Stimulated activated CD8-positive, alpha-beta memory T cell treated with anti-CD3 and anti-CD28 coated beads, Interleukin-15, amount 100 ng/mL, for 48 hours (primary cell): Measurements from ENCODE around the gene MYOF.
"Not testable (repeated sequence)": the region's sequence is repeated elsewhere in the genome, so short reads cannot be mapped to it uniquely, and the experiment has no call there.

Experiments used
- DNase-seq, 2 donors: peaks; one replicate each; pipeline ENCODE4 v3.0.0-alpha.2; 2020; ENCODE audit warnings: low read depth in 2 of 2

The MYOF gene

DNA sequence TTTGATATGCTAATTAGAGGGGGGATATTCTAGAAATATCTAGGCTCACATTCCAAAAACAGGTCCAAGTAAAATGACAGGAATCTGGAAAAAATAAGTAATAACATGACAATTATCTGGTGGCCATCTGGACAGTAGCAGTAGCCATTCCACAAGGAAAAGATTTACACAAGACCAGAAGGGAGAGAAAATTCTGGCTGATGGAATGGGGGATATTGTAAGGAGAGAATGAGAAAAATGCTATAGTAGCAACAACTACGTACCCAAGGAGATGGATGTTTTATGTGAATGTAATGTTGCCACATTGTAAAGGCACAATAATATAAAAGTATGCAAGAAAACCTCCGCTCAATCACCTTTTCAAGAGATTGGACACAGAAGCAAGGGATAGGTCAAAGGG, 5.4 kb downstream of the MYOF start:
- DNase-seq, result no peak

DNA sequence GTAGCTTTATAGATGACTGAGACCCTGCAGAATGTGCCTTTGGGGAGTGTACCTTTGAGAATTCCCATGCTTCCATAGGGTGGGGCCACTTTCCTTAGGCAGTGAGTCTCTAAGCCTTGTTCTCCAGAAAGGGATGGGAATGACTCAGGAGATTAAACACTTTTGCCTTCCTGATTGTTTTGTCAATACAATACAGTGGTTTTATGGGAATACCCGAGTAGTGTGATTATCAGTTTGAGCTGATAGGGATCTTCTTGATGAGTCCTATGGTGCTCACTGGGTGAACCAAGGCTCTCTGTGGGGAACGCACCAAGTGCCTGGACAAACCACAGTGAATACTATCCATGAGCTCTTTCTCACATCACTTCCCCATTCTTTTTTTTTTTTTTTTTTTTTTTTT, 6.3 kb downstream of the MYOF start:
- DNase-seq, result no peak

DNA sequence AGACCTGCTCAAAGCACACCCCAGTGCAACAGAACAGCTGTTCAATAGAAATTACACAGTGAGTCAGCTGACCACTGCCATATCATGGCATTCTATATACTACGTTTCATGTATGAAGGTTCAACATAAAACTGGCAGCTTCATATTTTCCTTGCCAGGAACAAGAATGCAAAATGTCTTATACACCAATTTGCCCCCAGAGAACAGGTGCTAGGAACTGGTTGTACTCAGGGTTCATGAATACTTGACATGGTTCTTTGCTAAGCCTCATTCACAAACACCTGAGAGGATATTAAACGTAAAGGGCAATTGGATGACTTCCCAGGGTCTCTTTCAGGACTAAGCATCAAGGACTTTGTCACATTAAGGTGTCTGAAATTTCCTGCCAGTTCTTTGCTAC, 6.9 kb downstream of the MYOF start:
- no peak for DNase-seq

DNA sequence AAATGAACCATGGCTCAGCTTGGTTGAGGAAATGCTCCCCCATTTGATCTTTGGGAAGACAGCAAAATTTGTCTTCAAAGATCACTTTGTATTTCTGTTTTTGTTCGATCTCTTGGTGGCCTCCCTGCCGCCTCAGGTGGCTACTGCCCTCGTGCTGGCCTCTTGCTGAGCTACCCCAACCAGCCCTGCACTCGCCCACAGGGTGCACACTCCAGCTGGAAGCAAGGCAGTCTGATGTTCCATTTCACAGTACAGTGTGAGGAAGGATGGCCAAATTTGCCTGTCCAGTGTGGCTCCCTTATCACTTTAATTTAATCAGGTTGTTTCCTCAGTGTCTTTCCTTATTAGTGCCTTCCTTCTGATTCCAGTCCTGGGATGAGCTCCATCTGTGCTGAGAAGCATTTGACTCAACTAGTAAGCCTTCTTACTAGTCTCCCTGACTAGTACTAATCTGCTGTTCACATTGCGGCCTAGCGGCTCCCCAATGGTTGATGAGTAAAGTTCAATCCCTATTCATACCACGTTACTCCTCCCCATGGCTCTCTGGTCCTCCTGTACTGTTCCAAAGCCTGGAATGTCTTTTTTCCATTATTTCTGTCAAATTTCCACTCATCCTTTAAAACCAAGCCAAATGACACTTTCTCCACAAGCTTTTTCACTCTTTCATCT, 8.2 kb downstream of the MYOF start:
- no peak for DNase-seq

DNA sequence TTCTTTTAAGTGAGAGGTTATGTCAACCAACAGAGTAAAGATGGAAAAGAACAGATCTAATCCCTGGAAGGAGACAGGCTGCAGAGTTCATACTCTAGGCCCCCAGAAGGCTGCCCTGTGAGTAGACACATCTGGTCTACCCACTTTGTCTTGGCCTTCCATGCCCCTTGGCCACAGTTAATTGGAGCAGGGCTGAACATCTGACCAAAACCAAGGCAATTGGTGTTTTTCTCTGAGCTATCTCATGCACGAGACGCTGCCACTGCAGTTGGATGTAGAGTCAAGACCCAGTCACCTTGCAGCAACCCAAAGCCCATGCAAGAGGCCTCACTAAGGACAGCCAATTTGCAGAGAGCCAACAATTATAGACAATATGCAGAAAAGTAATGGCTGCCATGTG, 9.0 kb downstream of the MYOF start:
- DNase-seq, result no peak

DNA sequence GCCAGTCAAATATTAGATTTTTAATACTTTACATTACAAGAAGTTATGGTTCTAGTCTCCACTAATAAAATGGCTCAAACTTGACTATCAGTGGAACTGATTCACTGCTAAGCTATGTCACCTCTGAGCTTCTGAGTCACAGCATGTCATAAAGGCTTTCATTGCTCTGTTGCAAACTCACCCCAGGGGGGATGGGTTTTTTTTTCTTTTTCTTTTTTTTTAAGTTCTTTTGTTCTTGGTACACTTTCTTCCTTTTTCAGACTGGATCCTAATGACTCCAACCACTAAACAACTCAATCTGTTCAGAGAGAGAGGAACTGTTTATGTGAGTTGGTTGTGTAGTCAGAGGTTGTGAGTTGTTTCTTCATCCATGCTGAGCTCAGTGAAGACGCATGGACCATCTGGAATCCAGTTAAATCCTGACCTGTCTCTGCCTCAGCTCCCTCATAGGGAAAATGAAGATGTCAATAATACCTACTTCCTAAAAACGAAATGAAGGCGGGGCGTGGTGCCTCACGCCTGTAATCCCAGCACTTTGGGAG, 11.0 kb downstream of the MYOF start:
- DNase-seq, result no peak

DNA sequence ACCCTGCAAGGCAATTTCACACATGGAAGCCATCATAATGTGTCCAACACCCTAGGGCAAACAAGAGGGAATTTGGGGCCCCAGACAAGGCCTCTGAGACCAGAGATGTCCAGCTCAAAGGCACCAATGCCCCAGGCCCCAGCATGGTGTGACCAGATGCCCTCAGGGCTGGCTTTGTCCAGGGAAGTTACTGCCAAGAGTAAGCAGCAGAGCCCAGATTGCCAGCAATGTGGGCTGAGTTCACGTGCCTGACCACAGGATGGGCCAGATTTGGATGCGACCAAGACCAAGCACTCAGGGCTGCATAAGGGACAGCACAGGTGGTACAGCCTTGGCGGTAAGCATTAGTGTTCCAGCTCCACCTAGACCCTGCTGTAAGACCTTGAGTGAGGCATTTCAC, 12.7 kb downstream of the MYOF start:
- no peak for DNase-seq

DNA sequence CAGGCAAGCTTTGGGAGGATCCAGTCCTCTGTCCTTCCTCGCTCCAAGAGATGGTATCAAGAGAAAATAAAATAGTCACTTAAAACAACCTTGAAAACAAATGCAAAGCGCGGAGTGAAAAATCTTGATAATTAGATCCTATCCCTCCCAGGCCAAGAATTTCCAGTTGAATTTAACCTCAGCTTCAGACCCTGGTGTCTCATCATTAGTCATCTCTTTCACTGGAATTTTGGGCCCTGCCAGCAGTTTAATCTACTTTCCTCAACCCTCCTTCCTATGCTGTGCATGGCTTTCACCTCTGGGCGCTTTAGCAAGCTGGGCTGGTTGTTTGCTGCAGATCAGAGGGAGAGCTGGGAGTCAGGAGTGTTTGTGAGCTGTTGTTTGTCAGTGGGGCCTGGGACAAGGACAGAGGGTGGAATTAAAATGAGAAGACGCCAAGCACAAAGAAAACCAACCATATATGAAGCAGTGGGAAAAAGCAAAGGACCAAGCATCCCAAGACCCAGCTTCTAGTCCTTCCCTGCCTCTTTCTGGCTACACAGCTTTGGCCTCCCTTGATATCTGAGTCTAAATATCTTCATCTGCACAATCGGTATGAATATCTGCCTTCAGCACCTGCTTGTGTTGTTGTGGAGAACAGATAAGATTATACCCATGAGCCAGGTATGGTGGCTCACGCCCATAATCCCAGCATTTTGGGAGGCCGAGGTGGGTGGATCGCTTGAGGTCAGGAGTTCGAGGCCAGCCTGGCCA, 13.5 kb downstream of the MYOF start:
- no peak for DNase-seq

DNA sequence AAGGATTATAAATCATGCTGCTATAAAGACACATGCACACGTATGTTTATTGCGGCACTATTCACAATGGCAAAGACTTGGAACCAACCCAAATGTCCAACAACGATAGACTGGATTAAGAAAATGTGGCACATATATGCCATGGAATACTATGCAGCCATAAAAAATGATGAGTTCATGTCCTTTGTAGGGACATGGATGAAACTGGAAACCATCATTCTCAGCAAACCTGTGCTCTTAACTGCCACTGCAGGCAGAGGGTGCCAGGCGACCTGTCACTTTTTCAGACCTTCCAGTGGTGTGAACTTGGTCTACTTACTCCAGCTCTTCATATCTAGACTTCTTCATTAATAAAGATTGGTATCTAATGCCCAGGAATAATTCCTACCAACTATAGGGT, 14.5 kb downstream of the MYOF start:
- DNase-seq, result not testable (repeated sequence)

DNA sequence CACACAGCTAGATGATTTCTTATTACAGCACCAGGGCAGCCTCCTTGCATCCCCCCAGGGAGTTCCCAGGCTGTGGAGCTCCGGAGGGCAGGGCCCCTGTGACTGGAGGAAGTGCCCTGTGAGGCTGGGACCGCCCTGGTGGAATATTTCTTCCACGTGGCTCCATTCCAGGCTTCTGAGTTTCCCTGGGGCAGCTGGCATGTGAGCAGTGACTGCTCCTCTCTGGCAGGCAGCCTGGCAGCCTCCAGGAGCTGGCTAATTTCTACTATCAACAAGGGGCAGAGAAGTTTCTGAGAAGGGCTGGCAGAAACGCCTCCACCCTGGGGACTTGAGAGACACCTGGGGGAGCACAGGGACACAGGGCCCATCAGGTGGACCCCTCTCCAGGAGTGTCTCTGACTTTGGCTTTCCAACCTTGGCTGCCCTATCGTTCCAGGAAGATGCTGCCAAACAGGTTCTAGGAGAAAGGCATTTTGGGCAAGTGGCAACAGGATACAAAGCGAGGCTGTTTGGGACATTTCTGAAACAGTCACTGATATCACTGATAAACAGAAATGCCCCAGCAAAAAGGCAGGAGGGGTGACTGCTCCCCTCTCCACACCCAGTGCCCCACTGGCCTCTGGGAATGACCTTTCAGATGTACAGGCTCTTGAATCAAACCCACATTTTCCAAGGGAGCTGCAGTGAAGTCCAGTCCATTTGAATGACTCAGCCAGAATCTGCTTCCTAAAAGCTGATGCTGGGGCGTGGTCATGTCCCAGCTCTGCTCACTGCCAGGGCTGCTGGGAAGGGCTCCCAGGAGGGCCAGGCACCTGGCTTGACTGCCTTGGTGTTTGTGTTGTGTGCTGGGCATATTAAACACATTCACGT, 16.1 kb downstream of the MYOF start:
- no peak for DNase-seq

DNA sequence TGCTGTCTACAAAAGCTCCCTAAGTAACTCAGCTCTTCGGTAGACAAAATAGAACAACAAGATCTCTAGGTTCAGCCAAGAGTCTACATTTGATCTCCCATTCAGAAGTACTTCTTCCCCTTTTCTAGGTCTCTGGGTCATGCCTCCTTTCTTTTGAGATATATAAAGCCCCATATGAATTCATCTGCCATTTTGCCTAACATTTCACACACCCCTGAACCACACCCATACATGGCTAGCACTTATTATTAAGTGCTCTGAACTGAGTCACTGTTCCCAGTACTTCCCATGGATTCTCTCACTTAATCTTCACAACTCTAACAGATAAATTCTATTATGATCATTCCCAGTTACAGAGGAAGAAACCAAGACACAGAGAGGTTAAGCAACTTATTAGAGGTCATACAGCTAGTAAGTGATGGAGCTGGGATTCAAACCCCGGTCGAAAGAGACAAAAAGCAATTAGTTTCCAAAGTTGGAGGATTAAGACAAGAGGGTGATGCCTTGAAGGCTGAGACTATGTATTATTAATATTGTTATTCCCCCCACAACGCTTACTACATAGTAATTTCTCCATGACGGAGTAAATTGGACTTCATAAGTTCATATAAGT, 17.3 kb downstream of the MYOF start:
- DNase-seq, result no peak

DNA sequence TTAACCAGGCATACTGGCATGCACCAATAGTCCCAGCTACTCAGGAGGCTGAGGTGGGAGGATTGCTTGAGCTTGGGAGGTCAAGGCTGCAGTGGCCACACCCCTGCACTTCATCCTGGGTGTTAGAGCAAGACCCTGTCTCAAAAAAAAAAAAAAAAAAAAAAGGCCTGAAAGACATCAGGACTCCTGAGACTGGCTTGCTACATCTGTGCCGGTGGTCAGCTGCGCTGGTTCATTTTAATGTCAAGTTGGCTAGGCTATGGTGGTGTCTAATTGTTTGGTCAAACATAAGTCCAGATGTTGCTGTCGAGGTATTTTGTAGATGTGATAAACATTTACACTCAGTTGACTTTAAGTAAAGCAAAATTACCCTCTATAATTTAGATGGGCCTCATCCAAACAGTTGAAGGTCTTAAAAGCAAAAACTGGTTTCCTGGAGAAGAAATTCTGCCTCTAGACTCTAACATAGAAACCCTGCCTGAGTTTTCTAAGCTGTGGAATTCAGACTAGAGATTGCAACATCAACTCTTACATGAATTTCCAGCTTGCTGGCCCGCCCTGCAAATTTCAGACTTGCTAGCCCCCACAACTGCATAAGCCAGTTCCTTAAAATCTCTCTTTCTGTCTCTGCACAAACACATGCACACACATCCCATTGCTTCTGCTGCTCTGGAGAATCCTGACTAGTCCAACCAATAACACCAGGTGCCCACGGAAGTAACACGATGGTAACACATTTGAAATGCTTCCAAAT, 18.2 kb downstream of the MYOF start:
- DNase-seq, result no peak

DNA sequence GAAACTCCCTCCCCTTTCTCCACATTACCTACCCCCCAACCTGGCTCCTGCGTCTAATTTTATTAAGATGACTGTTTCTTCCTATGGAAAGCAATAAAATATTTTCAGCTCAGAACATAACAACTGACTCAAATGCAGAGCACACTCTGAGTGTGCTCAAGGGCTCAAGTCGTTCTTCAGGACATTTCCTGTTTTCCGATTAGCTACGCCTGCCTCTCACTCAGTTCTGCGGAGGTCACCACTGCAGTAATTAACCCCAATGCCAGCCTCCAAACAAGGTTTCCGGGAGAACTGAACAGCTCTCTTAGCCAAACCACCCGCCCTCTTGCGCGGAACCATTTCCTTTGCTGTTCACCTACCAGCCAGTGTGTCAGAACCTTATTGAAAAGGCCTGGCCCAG, 19.3 kb downstream of the MYOF start:
- DNase-seq, result peak in 1 of 2 donors; percentile 42

DNA sequence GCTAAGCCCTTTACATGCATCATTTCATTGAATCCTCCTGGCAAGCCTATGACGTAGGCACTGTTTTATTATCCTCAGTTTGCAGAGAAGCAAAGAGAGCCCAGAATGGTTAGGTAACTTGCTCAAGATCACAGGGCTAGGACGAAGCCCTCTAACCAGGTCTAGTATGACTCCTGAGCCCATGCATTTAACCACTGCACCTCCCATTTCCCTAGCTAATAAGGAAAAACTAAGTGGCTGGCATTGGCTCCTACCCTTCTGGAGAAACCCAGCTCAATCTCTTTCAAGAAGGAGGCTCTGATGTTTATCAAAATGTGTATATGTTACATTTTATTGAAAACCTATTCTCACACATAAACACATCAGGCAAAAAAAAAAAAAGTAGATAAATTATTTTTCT, 19.8 kb downstream of the MYOF start:
- no peak for DNase-seq

DNA sequence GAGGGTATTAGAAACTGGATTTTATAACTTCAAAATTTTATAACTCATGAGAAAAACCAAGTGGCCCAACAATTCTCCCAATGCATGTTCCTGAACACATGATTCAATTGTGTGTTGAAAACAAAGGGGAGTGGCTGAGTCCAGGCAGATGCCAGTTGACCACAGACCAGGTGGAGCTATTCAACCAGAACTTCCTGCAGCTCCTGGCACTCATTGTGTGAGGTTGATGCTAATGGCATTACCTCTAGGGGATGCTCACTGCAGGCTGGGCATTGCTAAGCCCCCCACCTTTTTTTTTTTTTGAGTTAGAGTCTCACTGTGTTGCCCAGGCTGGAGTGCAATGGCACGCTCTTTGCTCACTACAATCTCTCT, 20.3 kb downstream of the MYOF start:
- DNase-seq, result no peak

DNA sequence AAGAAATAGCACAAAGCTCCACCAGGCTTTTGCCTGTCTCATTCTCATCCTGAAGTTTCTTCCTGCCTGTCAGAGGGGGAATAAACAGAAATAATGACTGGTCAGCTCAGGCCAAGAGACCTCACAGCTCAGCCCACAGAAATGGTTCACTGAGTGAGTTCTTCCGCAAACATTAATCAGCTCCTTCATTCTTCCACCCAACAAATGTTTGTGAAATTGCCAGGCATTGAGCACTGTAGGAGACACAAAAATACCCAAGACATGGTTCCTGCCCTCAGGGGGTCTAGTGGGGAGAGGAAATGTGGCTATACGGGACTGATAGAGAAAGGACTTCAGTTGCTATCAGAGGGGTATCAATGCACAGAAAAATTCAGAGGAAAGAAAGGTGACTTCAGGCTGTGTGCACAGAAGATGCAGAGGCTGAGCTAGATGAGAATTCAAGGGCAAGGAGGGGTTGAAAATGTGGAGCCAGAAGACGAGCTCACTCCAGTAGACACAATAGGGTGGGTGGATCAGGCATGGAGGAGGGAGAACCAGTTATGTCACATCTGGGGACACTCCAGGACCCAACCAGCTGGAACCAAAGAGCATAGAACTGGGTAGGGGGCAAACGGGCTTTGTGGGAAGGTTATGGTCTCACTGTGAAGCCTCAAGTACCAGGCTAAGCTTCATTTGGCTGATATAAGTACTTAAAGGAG, 20.9 kb downstream of the MYOF start:
- no peak for DNase-seq

DNA sequence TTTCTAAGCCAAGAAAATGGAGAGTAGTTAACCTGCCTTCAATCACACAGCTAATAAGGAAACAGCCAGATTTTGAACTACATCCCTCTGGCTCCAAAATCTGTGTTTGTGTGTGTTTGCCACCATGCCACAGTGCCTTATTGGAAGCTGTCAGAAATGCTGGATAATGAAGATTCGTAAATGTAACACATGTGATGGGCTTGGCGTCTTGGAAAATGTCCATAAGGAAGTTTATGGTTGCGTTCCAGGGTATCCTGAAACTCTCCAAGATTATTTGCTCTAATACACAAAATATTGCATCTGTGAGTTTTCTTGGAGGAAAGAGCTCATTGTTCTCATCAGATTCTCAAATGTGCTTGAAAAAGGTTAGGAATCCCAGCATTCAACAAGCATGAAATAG, 22.7 kb downstream of the MYOF start:
- DNase-seq, result no peak

DNA sequence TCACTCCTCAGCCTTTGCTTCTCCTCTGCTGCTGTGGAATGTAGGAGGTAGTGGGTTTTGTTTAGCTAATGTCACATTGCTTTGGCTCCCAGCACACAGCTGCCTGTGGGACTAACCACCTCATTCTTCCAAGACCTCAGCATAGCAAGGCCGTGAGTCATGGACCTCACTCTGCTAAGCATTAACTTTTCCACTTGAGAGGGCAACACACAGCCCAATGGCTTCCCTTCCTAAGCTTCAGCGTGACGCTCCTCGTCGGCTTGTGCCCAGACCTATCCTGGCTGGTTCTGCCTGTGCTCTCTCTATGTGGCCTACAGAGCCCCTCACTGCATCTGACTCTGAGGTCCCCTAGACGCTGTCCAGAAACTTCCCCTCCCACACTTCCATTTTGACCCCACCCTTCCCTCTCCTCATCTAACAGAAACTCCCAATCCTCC, 23.3 kb downstream of the MYOF start:
- peak in 1 of 2 donors; percentile 10 for DNase-seq

DNA sequence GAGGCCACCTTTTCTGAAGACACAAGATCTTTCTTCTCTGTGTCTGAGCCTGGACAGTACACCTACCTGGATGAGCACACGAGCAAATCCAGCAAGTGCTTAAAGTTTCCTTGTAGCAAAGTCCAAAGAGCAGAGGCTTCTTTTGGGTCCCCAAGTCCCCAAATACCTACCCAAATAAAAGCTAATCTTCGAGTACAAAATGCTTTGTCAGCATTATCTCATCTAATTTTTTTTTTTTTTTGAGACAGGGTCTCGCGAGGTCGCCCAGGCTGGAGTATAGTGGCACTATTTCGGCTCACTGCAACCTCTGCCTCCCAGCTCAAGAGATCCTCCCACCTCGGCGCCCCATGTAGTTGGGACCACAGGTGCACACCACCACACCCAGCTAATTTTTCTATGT, 24.6 kb downstream of the MYOF start:
- no peak for DNase-seq

DNA sequence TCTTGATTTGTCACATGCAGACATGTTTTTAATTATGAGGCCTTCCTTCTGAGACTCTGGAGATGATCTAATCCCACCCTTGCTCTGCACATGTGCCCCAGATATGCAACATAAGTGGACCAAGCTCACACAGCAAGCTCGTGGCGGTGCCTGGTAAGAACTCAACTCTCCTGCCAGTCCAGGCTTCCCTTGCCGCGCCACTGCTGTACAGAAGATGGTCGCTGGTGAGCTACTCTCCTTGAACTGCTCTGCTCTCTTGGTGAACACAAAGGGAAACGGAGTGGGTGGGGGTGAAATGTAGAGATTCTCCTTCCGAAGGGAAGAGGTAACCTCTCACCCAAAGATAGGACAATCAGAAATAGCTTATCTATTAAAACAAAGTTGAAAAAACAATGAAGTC, 25.7 kb downstream of the MYOF start:
- no peak for DNase-seq

DNA sequence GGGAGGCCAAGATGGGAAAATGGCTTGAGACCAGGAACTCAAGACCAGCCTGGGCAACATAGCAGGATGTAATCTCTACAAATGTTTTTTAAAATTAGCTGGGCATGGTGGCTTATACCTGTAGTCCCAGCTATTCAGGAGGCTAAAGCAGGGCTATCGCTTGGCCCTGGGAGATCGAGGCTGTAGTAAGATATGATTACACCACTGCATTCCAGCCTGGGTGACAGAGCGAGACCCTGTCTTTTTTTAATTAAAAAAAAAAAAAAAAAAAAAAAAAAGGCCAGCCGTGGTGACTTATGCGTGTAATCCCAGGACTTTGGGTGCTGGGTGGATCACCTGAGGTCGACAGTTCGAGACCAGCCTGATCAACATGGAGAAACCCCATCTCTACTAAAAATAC, 27.4 kb downstream of the MYOF start:
- no peak for DNase-seq
